AG04450 (cell line): Measurements from ENCODE around the gene IGSF11. TPM values are rescaled to one million over a fixed set of nuclear protein-coding genes. Genes with fewer than 3 reads are reported as not detected.

Source experiments
- CTCF ChIA-PET: fragments of 300-600, 350-600 bp; formaldehyde crosslinking; extraction: SDS; loops from one replicate; lab custom pipeline; 2022; ENCODE audit warnings: antibody characterized with exemption, inconsistent platforms; lab: Charles Lee
- POLR2A ChIA-PET: fragments of 350-600 bp; formaldehyde crosslinking; extraction: SDS; loops from one replicate; lab custom pipeline; 2021; ENCODE audit warnings: antibody characterized with exemption, inconsistent platforms; lab: Yijun Ruan, JAX
- DNase-seq: peaks from one replicate; pipeline ENCODE4 v3.0.0-alpha.2; 2011; ENCODE audit warnings: low read depth, low spot score
- H3K27ac ChIP-seq: one replicate; pipeline ENCODE4 v1.5.1; 2012; ENCODE audit warnings: low read depth, low read length, control low read depth
- H3K27me3 ChIP-seq: one replicate; pipeline ENCODE4 v1.6.0; 2012; ENCODE audit warnings: low read length; ENCODE audit not compliant: control insufficient read depth, insufficient read depth
- H3K4me3 ChIP-seq: 2 replicates; pipeline ENCODE4 v1.5.1; 2011; ENCODE audit warnings: mild to moderate bottlenecking, low read depth, low read length, control low read depth
- H3K9me3 ChIP-seq: 2 replicates; pipeline ENCODE4 v1.5.1; 2012; ENCODE audit warnings: low read length; ENCODE audit not compliant: control insufficient read depth, insufficient read depth
- CTCF ChIP-seq: IDR thresholded peaks from 2 replicates; pipeline ENCODE4 v1.5.1; 2011; ENCODE audit warnings: low read depth, low read length, control low read depth, inconsistent platforms
- polyA plus RNA-seq: library from polyadenylated mRNA; depleted of rRNA; stranded (reverse); fragments of >200 nt; gene quantifications from 2 replicates; pipeline ENCODE4 v1.2.3, GENCODE V29; 2011

Gene IGSF11
- polyA plus RNA-seq, 1 experiment, result 0.05 TPM

- TF ChIP-seq CTCF, result no peak
- no peaks in the 10 kb centered on the region for H3K9me3 ChIP-seq
- CTCF ChIA-PET, result no interaction called here
- no peak for DNase-seq
- H3K27ac ChIP-seq, result no peak overlapping the region
- H3K27me3 ChIP-seq, result no peaks in the 10 kb centered on the region
- H3K4me3 ChIP-seq, result no peak overlapping the region
- POLR2A ChIA-PET, result no interaction called here
Observed at GRCh38 chr3:118990823-118991560, 43.7 kb downstream of the IGSF11 start.

GRCh38 chr3:118988198-118989130, 46.2 kb downstream of the IGSF11 start:
- Histone ChIP-seq H3K4me3 (no peak overlapping the region), H3K27me3 (no peaks in the 10 kb centered on the region), H3K27ac (no peak overlapping the region), H3K9me3 (no peaks in the 10 kb centered on the region)
- ChIA-PET CTCF (no interaction called here), POLR2A (no interaction called here)
- DNase-seq, result no peak
- TF ChIP-seq CTCF, result no peak

- Histone ChIP-seq H3K9me3 (no peaks in the 10 kb centered on the region), H3K4me3 (no peak overlapping the region), H3K27me3 (no peaks in the 10 kb centered on the region), H3K27ac (no peak overlapping the region)
- ChIA-PET CTCF (no interaction called here), POLR2A (no interaction called here)
- no peak for TF ChIP-seq CTCF
- no peak for DNase-seq
Observed at GRCh38 chr3:118987477-118987876, 47.2 kb downstream of the IGSF11 start.

GRCh38 chr3:118986734-118987133, 47.9 kb downstream of the IGSF11 start:
- no peaks in the 10 kb centered on the region for H3K27me3 ChIP-seq
- H3K27ac ChIP-seq, result no peak overlapping the region
- TF ChIP-seq CTCF, result no peak
- DNase-seq, result no peak
- ChIA-PET CTCF (no interaction called here), POLR2A (no interaction called here)
- no peak overlapping the region for H3K4me3 ChIP-seq
- no peaks in the 10 kb centered on the region for H3K9me3 ChIP-seq

GRCh38 chr3:118984699-118985098, 49.9 kb downstream of the IGSF11 start:
- no peak overlapping the region for H3K4me3 ChIP-seq
- POLR2A ChIA-PET, result no interaction called here
- H3K27ac ChIP-seq, result no peak overlapping the region
- no peaks in the 10 kb centered on the region for H3K27me3 ChIP-seq
- H3K9me3 ChIP-seq, result no peaks in the 10 kb centered on the region
- CTCF ChIA-PET, result no interaction called here
- no peak for TF ChIP-seq CTCF
- DNase-seq, result no peak
